HUES48 (cell line): ENCODE measurements around the gene BECN2.

Source experiments
- H3K27ac ChIP-seq: one replicate; pipeline ENCODE4 v1.7.0; 2013; ENCODE audit warnings: low read depth, low read length, inconsistent platforms
- H3K27me3 ChIP-seq: 2 replicates; pipeline ENCODE4 v1.6.1; 2013; ENCODE audit warnings: mild to moderate bottlenecking, low read length; ENCODE audit not compliant: control insufficient read depth, insufficient read depth
- H3K36me3 ChIP-seq: 2 replicates; pipeline ENCODE4 v1.6.1; 2013; ENCODE audit warnings: low read length; ENCODE audit not compliant: control insufficient read depth, insufficient read depth
- H3K4me1 ChIP-seq: 2 replicates; pipeline ENCODE4 v1.6.1; 2013; ENCODE audit warnings: mild to moderate bottlenecking, low read length; ENCODE audit not compliant: control insufficient read depth, insufficient read depth
- H3K4me3 ChIP-seq: 2 replicates; pipeline ENCODE4 v1.5.1; 2013; ENCODE audit warnings: mild to moderate bottlenecking, low read depth, low read length
- H3K9ac ChIP-seq: 2 replicates; pipeline ENCODE4 v1.6.1; 2013; ENCODE audit warnings: mild to moderate bottlenecking, low read depth, low read length, moderate library complexity
- H3K9me3 ChIP-seq: 2 replicates; pipeline ENCODE4 v1.6.1; 2013; ENCODE audit warnings: low read length; ENCODE audit not compliant: control insufficient read depth, insufficient read depth

BECN2 gene

GRCh38 chr1:241939798-241940197 is 17.8 kb upstream of the BECN2 start:
- no peak overlapping the region for H3K9ac ChIP-seq
- H3K4me3 ChIP-seq = no peak overlapping the region
- H3K27me3 ChIP-seq = no peaks in the 10 kb centered on the region
- H3K36me3 ChIP-seq = no peaks in the 10 kb centered on the region
- H3K9me3 ChIP-seq = peaks cover 4% of the 10 kb centered on the region; the same call in 1 of the 2 replicates
- no peaks in the 10 kb centered on the region for H3K4me1 ChIP-seq
- no peak overlapping the region for H3K27ac ChIP-seq

GRCh38 chr1:241942738-241943137 is 14.8 kb upstream of the BECN2 start:
- Histone ChIP-seq H3K9me3 (peaks cover 4% of the 10 kb centered on the region; the same call in 1 of the 2 replicates), H3K36me3 (no peaks in the 10 kb centered on the region), H3K27me3 (no peaks in the 10 kb centered on the region), H3K27ac (no peak overlapping the region), H3K4me1 (no peaks in the 10 kb centered on the region), H3K9ac (no peak overlapping the region), H3K4me3 (no peak overlapping the region)

GRCh38 chr1:241944300-241944699 is 13.3 kb upstream of the BECN2 start:
- Histone ChIP-seq H3K36me3 (no peaks in the 10 kb centered on the region), H3K4me3 (no peak overlapping the region), H3K4me1 (no peaks in the 10 kb centered on the region), H3K27me3 (no peaks in the 10 kb centered on the region), H3K9me3 (no peaks in the 10 kb centered on the region), H3K27ac (no peak overlapping the region), H3K9ac (no peak overlapping the region)

- Histone ChIP-seq H3K27ac (no peak overlapping the region), H3K27me3 (no peaks in the 10 kb centered on the region), H3K4me1 (no peaks in the 10 kb centered on the region), H3K9ac (no peak overlapping the region), H3K9me3 (no peaks in the 10 kb centered on the region), H3K36me3 (no peaks in the 10 kb centered on the region), H3K4me3 (no peak overlapping the region)
These were observed 10.2 kb upstream of the BECN2 start for GRCh38 chr1:241947354-241947753.

- Histone ChIP-seq H3K9me3 (no peaks in the 10 kb centered on the region), H3K4me1 (no peaks in the 10 kb centered on the region), H3K27me3 (no peaks in the 10 kb centered on the region), H3K4me3 (no peak overlapping the region), H3K36me3 (no peaks in the 10 kb centered on the region), H3K9ac (no peak overlapping the region), H3K27ac (no peak overlapping the region)
These were observed 7.2 kb upstream of the BECN2 start for GRCh38 chr1:241950390-241950789.

- Histone ChIP-seq H3K27ac (no peak overlapping the region), H3K4me1 (no peaks in the 10 kb centered on the region), H3K36me3 (no peaks in the 10 kb centered on the region), H3K4me3 (no peak overlapping the region), H3K9me3 (no peaks in the 10 kb centered on the region), H3K9ac (no peak overlapping the region), H3K27me3 (no peaks in the 10 kb centered on the region)
These were observed 4.6 kb downstream of the BECN2 start for GRCh38 chr1:241962153-241962552.

- no peak overlapping the region for H3K9ac ChIP-seq
- no peaks in the 10 kb centered on the region for H3K4me1 ChIP-seq
- no peak overlapping the region for H3K27ac ChIP-seq
- H3K36me3 ChIP-seq = no peaks in the 10 kb centered on the region
- H3K4me3 ChIP-seq = no peak overlapping the region
- H3K27me3 ChIP-seq = no peaks in the 10 kb centered on the region
- H3K9me3 ChIP-seq = no peaks in the 10 kb centered on the region
These were observed 6.2 kb downstream of the BECN2 start for GRCh38 chr1:241963722-241964121.

- Histone ChIP-seq H3K36me3 (no peaks in the 10 kb centered on the region), H3K4me1 (no peaks in the 10 kb centered on the region), H3K9me3 (no peaks in the 10 kb centered on the region), H3K27ac (no peak overlapping the region), H3K9ac (no peak overlapping the region), H3K4me3 (no peak overlapping the region), H3K27me3 (no peaks in the 10 kb centered on the region)
These were observed 7.1 kb downstream of the BECN2 start for GRCh38 chr1:241964550-241965282.

GRCh38 chr1:241968611-241969010 is 11.0 kb downstream of the BECN2 start:
- Histone ChIP-seq H3K27ac (no peak overlapping the region), H3K36me3 (no peaks in the 10 kb centered on the region), H3K9me3 (no peaks in the 10 kb centered on the region), H3K4me3 (no peak overlapping the region), H3K9ac (no peak overlapping the region), H3K4me1 (peaks cover 5% of the 10 kb centered on the region; the same call in 1 of the 2 replicates), H3K27me3 (no peaks in the 10 kb centered on the region)

- H3K9ac ChIP-seq = no peak overlapping the region
- H3K4me1 ChIP-seq = peaks cover 5% of the 10 kb centered on the region; the same call in 1 of the 2 replicates
- H3K4me3 ChIP-seq = no peak overlapping the region
- no peak overlapping the region for H3K27ac ChIP-seq
- no peaks in the 10 kb centered on the region for H3K9me3 ChIP-seq
- H3K27me3 ChIP-seq = no peaks in the 10 kb centered on the region
- H3K36me3 ChIP-seq = no peaks in the 10 kb centered on the region
These were observed 15.3 kb downstream of the BECN2 start for GRCh38 chr1:241972703-241973369.

- Histone ChIP-seq H3K36me3 (no peaks in the 10 kb centered on the region), H3K9ac (no peak overlapping the region), H3K9me3 (no peaks in the 10 kb centered on the region), H3K4me1 (peaks cover 5% of the 10 kb centered on the region; the same call in 1 of the 2 replicates), H3K27me3 (no peaks in the 10 kb centered on the region), H3K4me3 (no peak overlapping the region), H3K27ac (no peak overlapping the region)
These were observed 18.7 kb downstream of the BECN2 start for GRCh38 chr1:241976229-241976628.
